ENCODE results near the gene RGCC. TPM values are rescaled to one million over a fixed set of nuclear protein-coding genes. Genes with fewer than 3 reads are reported as not detected.
"Not testable (repeated sequence)": the region's sequence is repeated elsewhere in the genome, so short reads cannot be mapped to it uniquely, and the experiment has no call there.

RGCC gene
- total RNA-seq, 1 experiment from 2014 or later: 69.3 TPM

DNA sequence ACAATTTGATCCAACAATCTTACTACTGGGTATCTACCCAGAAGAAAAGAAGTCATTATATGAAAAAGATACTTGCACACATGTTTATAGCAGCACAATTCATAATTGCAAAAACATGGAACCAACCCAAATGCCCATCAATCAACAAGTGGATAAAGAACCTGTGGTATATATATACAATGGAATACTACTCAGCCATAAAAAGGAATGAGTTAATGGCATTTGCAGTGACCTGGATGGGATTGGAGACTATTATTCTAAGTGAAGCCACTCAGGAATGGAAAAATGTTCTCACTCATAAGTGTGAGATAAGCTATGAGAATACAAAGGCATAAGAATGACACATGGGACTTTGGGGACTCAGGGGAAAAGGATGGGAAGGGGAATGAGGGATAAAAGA is 47.3 kb downstream of the RGCC start:
- H3K4me2 ChIP-seq (ENCODE audit: low read depth, low read length, poor library complexity, severe bottlenecking); H2AFZ ChIP-seq (ENCODE audit: low read length); DNase-seq; H3K27ac ChIP-seq (ENCODE audit: low read length); H3K9me3 ChIP-seq (ENCODE audit: low read length); H3K9ac ChIP-seq (ENCODE audit: low read length); H3K79me2 ChIP-seq (ENCODE audit: low read length); H3K36me3 ChIP-seq (ENCODE audit: insufficient read depth, low read length); H3K9me2 ChIP-seq (replicated peaks; ENCODE audit: insufficient read depth, low read length); H3K27me3 ChIP-seq (ENCODE audit: low read length); H4K20me1 ChIP-seq (ENCODE audit: insufficient read depth, low read depth, low read length); H3K4me3 ChIP-seq (ENCODE audit: low read length): not testable (repeated sequence)
- peaks cover 40% of the 10 kb centered on the region for H3K4me1 ChIP-seq (ENCODE audit: low read length)

DNA sequence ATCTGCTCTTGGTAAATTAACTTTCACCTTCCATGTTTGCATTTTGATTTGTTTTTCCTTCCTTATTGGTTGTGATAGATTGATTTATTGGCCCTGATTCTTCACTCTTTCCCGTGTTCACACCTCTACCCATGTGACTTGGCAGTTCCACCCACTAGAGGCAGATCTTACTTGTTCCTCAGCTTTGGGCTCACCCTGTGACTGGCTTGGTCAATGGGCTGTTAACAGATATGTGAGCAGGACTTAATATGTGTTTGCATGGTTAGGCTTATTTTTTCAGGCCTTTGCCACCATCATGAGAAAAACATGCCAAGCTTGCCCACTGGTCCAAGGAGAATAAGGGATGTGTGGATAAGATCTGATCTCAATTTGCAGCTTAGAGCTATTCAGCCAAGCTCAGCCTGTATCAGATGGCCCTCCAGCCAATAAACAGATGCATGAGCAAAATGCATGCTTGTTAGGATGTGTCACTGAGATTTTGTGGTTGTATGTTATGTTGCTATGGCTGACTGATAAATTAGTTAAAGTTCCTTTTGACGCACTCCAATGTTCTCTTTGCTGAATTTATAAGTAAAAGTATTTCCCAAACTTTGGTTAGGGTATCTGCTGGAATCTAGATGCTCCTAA is 48.0 kb downstream of the RGCC start:
- Histone ChIP-seq H3K9me2 (replicated peaks; ENCODE audit: insufficient read depth, low read length) (no peaks in the 10 kb centered on the region), H4K20me1 (ENCODE audit: insufficient read depth, low read depth, low read length) (no peaks in the 10 kb centered on the region), H3K27ac (ENCODE audit: low read length) (no peak overlapping the region), H3K9ac (ENCODE audit: low read length) (no peak overlapping the region), H3K36me3 (ENCODE audit: insufficient read depth, low read length) (no peaks in the 10 kb centered on the region; the same call in 1 of the 2 replicates), H3K79me2 (ENCODE audit: low read length) (no peaks in the 10 kb centered on the region), H2AFZ (ENCODE audit: low read length) (no peak overlapping the region), H3K4me3 (ENCODE audit: low read length) (no peak overlapping the region), H3K27me3 (ENCODE audit: low read length) (no peaks in the 10 kb centered on the region), H3K4me1 (ENCODE audit: low read length) (peaks cover 36% of the 10 kb centered on the region), H3K9me3 (ENCODE audit: low read length) (peaks cover 3% of the 10 kb centered on the region; the same call in 1 of the 2 replicates), H3K4me2 (ENCODE audit: low read depth, low read length, poor library complexity, severe bottlenecking) (no peak overlapping the region)
- DNase-seq: no peak

DNA sequence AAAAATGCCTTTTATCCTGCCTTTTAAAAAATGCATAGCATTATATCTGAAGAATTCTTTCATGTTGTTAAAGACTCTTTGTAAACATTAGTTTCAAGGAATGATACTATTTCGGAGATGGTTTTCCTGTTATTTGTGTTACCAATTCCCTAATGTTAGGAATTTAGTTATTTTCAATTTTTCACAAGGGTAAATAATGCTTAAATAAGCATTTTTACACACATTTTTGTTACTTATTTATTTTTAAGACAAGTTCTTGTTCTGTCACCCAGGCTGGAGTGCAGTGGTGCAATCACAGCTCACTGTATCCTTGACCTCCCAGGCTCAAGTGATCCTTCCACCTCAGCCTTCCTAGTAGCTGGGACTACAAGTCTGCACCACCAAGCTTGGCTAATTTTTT is 49.0 kb downstream of the RGCC start:
- H4K20me1 ChIP-seq (ENCODE audit: insufficient read depth, low read depth, low read length): no peaks in the 10 kb centered on the region
- no peak overlapping the region for H3K4me3 ChIP-seq (ENCODE audit: low read length)
- no peak for DNase-seq
- no peak overlapping the region for H3K27ac ChIP-seq (ENCODE audit: low read length)
- no peak overlapping the region for H3K4me2 ChIP-seq (ENCODE audit: low read depth, low read length, poor library complexity, severe bottlenecking)
- no peak overlapping the region for H2AFZ ChIP-seq (ENCODE audit: low read length)
- peaks cover 3% of the 10 kb centered on the region; the same call in 1 of the 2 replicates for H3K9me3 ChIP-seq (ENCODE audit: low read length)
- no peaks in the 10 kb centered on the region for H3K27me3 ChIP-seq (ENCODE audit: low read length)
- no peaks in the 10 kb centered on the region; the same call in 1 of the 2 replicates for H3K36me3 ChIP-seq (ENCODE audit: insufficient read depth, low read length)
- H3K9me2 ChIP-seq (replicated peaks; ENCODE audit: insufficient read depth, low read length): no peaks in the 10 kb centered on the region
- H3K79me2 ChIP-seq (ENCODE audit: low read length): no peaks in the 10 kb centered on the region
- peaks cover 26% of the 10 kb centered on the region for H3K4me1 ChIP-seq (ENCODE audit: low read length)
- no peak overlapping the region for H3K9ac ChIP-seq (ENCODE audit: low read length)

DNA sequence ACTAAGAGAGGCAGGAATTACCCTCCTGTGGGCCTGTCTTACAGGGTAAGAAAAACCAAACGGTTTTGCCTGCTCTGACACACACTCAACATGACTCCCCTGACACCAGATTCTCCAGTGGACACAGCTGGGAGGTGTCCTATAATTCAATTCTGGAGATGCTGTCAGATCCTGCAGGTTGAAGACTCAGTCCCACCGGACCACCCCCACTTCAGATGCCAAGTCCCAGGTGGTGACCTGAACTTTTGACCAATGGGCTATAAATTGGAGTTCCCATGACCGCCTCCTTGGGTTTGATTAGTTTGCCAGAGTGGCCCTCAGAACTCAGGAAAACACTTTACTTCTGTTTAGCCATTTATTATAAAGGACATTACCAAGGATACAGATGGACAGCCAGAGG is 52.6 kb downstream of the RGCC start:
- H2AFZ ChIP-seq (ENCODE audit: low read length): no peak overlapping the region
- no peak overlapping the region for H3K4me2 ChIP-seq (ENCODE audit: low read depth, low read length, poor library complexity, severe bottlenecking)
- H3K79me2 ChIP-seq (ENCODE audit: low read length): no peaks in the 10 kb centered on the region
- no peak overlapping the region for H3K4me3 ChIP-seq (ENCODE audit: low read length)
- H3K27me3 ChIP-seq (ENCODE audit: low read length): no peaks in the 10 kb centered on the region
- no peak overlapping the region for H3K27ac ChIP-seq (ENCODE audit: low read length)
- no peaks in the 10 kb centered on the region for H3K9me2 ChIP-seq (replicated peaks; ENCODE audit: insufficient read depth, low read length)
- H3K9ac ChIP-seq (ENCODE audit: low read length): no peak overlapping the region
- H3K36me3 ChIP-seq (ENCODE audit: insufficient read depth, low read length): no peaks in the 10 kb centered on the region
- H3K4me1 ChIP-seq (ENCODE audit: low read length): no peaks in the 10 kb centered on the region
- no peaks in the 10 kb centered on the region for H3K9me3 ChIP-seq (ENCODE audit: low read length)
- no peaks in the 10 kb centered on the region for H4K20me1 ChIP-seq (ENCODE audit: insufficient read depth, low read depth, low read length)
- DNase-seq: no peak

DNA sequence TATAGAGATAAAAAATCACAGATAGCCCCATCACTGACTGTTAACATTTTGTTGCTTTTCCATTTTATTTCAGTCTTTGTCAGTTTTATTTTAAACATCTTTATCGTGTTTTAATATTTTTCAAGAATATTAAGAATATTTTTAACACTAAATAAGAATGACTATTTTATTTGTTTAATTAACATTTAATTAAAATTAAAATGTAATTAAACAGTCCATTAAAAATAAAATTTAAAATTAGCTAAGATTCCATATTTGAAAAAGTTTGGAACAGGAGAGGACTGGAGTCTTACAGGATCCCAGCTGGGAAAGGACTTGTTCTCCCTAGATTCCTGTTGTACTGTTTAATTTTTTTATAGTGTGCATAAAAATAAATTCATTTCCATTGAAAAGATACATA is 54.5 kb downstream of the RGCC start:
- no peaks in the 10 kb centered on the region for H4K20me1 ChIP-seq (ENCODE audit: insufficient read depth, low read depth, low read length)
- H3K27ac ChIP-seq (ENCODE audit: low read length): no peak overlapping the region
- H3K36me3 ChIP-seq (ENCODE audit: insufficient read depth, low read length): no peaks in the 10 kb centered on the region
- H3K79me2 ChIP-seq (ENCODE audit: low read length): no peaks in the 10 kb centered on the region
- DNase-seq: no peak
- no peak overlapping the region for H3K4me2 ChIP-seq (ENCODE audit: low read depth, low read length, poor library complexity, severe bottlenecking)
- H3K4me3 ChIP-seq (ENCODE audit: low read length): no peak overlapping the region
- no peaks in the 10 kb centered on the region for H3K9me2 ChIP-seq (replicated peaks; ENCODE audit: insufficient read depth, low read length)
- H2AFZ ChIP-seq (ENCODE audit: low read length): no peak overlapping the region
- H3K27me3 ChIP-seq (ENCODE audit: low read length): no peaks in the 10 kb centered on the region
- H3K4me1 ChIP-seq (ENCODE audit: low read length): no peaks in the 10 kb centered on the region
- H3K9ac ChIP-seq (ENCODE audit: low read length): no peak overlapping the region
- no peaks in the 10 kb centered on the region for H3K9me3 ChIP-seq (ENCODE audit: low read length)

- Histone ChIP-seq H3K79me2 (ENCODE audit: low read length) (no peaks in the 10 kb centered on the region), H4K20me1 (ENCODE audit: insufficient read depth, low read depth, low read length) (no peaks in the 10 kb centered on the region), H3K4me3 (ENCODE audit: low read length) (no peak overlapping the region), H3K4me2 (ENCODE audit: low read depth, low read length, poor library complexity, severe bottlenecking) (no peak overlapping the region), H3K9me3 (ENCODE audit: low read length) (no peaks in the 10 kb centered on the region), H3K9ac (ENCODE audit: low read length) (no peak overlapping the region), H2AFZ (ENCODE audit: low read length) (no peak overlapping the region), H3K27me3 (ENCODE audit: low read length) (no peaks in the 10 kb centered on the region), H3K9me2 (replicated peaks; ENCODE audit: insufficient read depth, low read length) (no peaks in the 10 kb centered on the region), H3K36me3 (ENCODE audit: insufficient read depth, low read length) (no peaks in the 10 kb centered on the region), H3K27ac (ENCODE audit: low read length) (no peak overlapping the region), H3K4me1 (ENCODE audit: low read length) (no peaks in the 10 kb centered on the region)
- DNase-seq: no peak
Measured at GRCh38 chr13:41512441-41512840, 55.1 kb downstream of the RGCC start.

DNA sequence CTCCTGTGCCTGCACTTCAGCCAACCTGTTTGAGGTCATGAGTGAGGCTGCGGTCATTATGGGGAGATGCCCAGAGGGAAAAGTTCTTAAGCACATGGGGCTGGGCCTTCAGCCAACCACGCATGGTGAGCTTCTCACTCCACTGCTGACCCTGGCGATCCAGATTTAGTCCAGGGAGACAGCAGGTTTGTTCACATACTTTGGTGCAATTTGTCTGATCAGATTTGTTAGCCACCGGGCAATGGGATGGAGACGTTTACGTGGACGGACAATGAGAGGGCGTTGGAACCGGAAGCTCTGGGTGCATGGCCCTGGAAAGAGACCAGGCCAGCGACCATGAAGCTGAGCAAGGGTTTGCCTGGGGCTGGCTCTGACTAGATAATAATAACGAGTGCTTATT is 56.2 kb downstream of the RGCC start:
- Histone ChIP-seq H3K9me2 (replicated peaks; ENCODE audit: insufficient read depth, low read length) (0 out of 2 replicates have a peak, but pooled peaks cover 6% of the 10 kb centered on the region), H3K79me2 (ENCODE audit: low read length) (no peaks in the 10 kb centered on the region), H2AFZ (ENCODE audit: low read length) (no peak overlapping the region), H3K36me3 (ENCODE audit: insufficient read depth, low read length) (no peaks in the 10 kb centered on the region), H3K27ac (ENCODE audit: low read length) (no peak overlapping the region), H3K9me3 (ENCODE audit: low read length) (no peaks in the 10 kb centered on the region), H4K20me1 (ENCODE audit: insufficient read depth, low read depth, low read length) (no peaks in the 10 kb centered on the region), H3K9ac (ENCODE audit: low read length) (no peak overlapping the region), H3K27me3 (ENCODE audit: low read length) (no peaks in the 10 kb centered on the region), H3K4me2 (ENCODE audit: low read depth, low read length, poor library complexity, severe bottlenecking) (no peak overlapping the region), H3K4me3 (ENCODE audit: low read length) (no peak overlapping the region), H3K4me1 (ENCODE audit: low read length) (no peaks in the 10 kb centered on the region)
- DNase-seq: no peak

DNA sequence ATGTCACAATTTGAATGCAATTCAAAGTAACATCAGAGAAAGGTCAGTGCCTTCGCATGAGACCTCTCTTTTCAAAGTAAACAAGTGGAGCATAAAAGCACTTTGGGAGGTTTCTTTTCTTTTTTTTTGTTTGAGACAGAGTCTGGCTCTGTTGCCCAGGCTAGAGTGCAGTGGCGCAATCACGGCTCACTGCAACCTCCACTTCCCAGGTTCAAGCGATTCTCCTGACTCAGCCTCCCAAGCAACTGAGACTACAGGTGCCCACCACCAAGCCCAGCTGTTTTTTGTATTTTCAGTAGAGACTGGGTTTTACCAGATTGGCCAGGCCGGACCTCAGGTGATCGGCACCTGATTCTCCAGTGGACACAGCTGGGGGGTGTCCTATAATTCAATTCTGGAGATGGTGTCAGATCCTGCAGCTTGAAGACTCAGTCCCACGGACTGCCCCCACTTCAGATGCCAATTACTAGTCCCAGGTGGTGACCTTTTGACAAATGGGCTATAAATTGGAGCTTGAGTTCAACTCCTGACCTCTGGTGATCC is 57.6 kb downstream of the RGCC start:
- H3K79me2 ChIP-seq (ENCODE audit: low read length): no peaks in the 10 kb centered on the region
- no peak overlapping the region for H3K27ac ChIP-seq (ENCODE audit: low read length)
- H2AFZ ChIP-seq (ENCODE audit: low read length): no peak overlapping the region
- H3K4me2 ChIP-seq (ENCODE audit: low read depth, low read length, poor library complexity, severe bottlenecking): no peak overlapping the region
- H3K9me2 ChIP-seq (replicated peaks; ENCODE audit: insufficient read depth, low read length): peaks cover 6% of the 10 kb centered on the region; the same call in 1 of the 2 replicates
- no peaks in the 10 kb centered on the region for H3K27me3 ChIP-seq (ENCODE audit: low read length)
- no peaks in the 10 kb centered on the region for H3K4me1 ChIP-seq (ENCODE audit: low read length)
- no peaks in the 10 kb centered on the region for H4K20me1 ChIP-seq (ENCODE audit: insufficient read depth, low read depth, low read length)
- no peak overlapping the region for H3K9ac ChIP-seq (ENCODE audit: low read length)
- no peak for DNase-seq
- H3K4me3 ChIP-seq (ENCODE audit: low read length): no peak overlapping the region
- H3K9me3 ChIP-seq (ENCODE audit: low read length): no peaks in the 10 kb centered on the region
- H3K36me3 ChIP-seq (ENCODE audit: insufficient read depth, low read length): no peaks in the 10 kb centered on the region

Data from Karpas-422 (cell line).